ENCODE results near the gene DGKQ. TPM values are rescaled to one million over a fixed set of nuclear protein-coding genes. Genes with fewer than 3 reads are reported as not detected.

The DGKQ gene
- total and polyA plus RNA-seq, 9 of the 15 experiments (the other 6 are each of a cell fraction or from before 2014, with no cell fraction given) = 0.17 to 22.0 (median 5.6) TPM

DNA sequence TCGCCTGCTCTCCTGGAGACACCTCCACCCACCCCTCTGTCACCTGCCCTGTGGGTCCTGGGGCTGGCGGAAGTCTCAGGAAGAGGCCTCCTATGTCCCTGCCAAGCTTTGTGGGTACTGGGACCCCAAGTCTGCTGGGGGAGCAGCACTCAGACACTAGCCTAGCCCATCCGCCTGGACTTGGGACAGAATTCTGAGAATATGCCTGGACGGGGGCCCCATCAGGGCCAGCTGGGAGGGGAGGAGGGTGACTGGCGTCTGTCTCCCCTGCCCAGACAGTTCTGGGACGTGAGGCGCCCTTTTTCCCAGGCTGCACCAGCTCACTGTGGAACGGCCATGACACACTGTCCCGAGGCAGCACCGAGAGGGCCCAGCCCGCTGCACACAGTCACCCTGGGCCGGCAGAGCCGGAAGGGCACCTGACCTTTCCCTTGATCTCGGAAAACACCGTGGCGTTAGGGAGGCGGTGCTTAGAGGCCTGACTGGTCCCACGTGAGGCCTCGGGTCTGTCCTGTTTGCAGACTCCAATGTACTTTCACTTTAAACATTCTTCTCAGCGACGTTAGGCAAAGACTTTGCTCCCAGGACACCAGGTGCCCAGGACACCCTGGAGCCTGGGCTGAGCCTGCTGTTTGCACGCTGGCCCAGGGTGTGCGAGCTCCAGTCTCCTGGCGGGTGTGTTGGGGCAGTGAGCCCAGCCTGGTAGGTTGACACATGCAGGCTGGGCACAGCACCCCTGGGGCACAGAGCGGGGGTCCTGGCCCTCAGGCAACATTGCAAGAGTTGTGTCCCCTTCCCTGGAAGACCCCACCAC lies 19.1 kb upstream of the DGKQ start (continued):
- TF ChIP-seq BRF1 (IDR thresholded peaks at IDR 0.05; ENCODE audit: borderline replicate concordance, extremely low read depth, insufficient read length) (no peak), RAD51 (IDR thresholded peaks at IDR 0.05; ENCODE audit: borderline replicate concordance, low read depth) (peak; percentile 92), TEAD2 (tag; IDR thresholded peaks at IDR 0.05) (no peak), BHLHE40 (IDR thresholded peaks at IDR 0.05; ENCODE audit: low read length) (peak; percentile 94), GABPB2 (CRISPR knock-in tag; conservative IDR thresholded peaks at IDR 0.05) (no peak), ZNF583 (CRISPR knock-in tag; IDR thresholded peaks at IDR 0.05) (peak; percentile 39; the same call in 1 of the 2 replicates), MECOM (CRISPR knock-in tag; IDR thresholded peaks at IDR 0.05) (0 out of 2 replicates have a peak, but pooled peaks have one; percentile 29), ESRRA (IDR thresholded peaks at IDR 0.05; ENCODE audit: borderline replicate concordance, low read depth) (peak; percentile 85), ZNF133 (CRISPR knock-in tag; IDR thresholded peaks at IDR 0.05) (no peak), POLR2H (tag; IDR thresholded peaks at IDR 0.05; ENCODE audit: low read depth) (no peak), YY1 (IDR thresholded peaks at IDR 0.05; ENCODE audit: borderline replicate concordance in 1 of 3, control insufficient read depth in 1 of 3, extremely low read depth in 1 of 3, insufficient read depth in 3 of 3, insufficient read length in 1 of 3, insufficient replicate concordance in 2 of 3, low read depth in 1 of 3, low read length in 2 of 3) (peak; percentile 30 to 88 (median 74)), HDAC1 (IDR thresholded peaks at IDR 0.05) (peak in 1 of 2 experiments; percentile 52; a peak in 1 of 4 replicates), ILK (tag; IDR thresholded peaks at IDR 0.05; ENCODE audit: borderline replicate concordance, low read depth) (no peak), ZKSCAN8 (CRISPR knock-in tag; IDR thresholded peaks at IDR 0.05) (no peak)
- TF ChIP-seq, protein P1, sequence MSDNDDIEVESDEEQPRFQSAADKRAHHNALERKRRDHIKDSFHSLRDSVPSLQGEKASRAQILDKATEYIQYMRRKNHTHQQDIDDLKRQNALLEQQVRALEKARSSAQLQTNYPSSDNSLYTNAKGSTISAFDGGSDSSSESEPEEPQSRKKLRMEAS (CRISPR knock-in tag; IDR thresholded peaks at IDR 0.05) = peak; percentile 81
- TF ChIP-seq, protein P2, sequence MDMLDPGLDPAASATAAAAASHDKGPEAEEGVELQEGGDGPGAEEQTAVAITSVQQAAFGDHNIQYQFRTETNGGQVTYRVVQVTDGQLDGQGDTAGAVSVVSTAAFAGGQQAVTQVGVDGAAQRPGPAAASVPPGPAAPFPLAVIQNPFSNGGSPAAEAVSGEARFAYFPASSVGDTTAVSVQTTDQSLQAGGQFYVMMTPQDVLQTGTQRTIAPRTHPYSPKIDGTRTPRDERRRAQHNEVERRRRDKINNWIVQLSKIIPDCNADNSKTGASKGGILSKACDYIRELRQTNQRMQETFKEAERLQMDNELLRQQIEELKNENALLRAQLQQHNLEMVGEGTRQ (CRISPR knock-in tag; IDR thresholded peaks at IDR 0.05) = peak; percentile 94
